Hematopoietic multipotent progenitor cell treated with erythropoietin and hydrocortisone succinate and interleukin-3 and kit ligand, for 8 days (in vitro differentiated cells): ENCODE data around the gene CTDSP2.
"Not testable (repeated sequence)": the region's sequence is repeated elsewhere in the genome, so short reads cannot be mapped to it uniquely, and the experiment has no call there.

Experiments used
- DNase-seq: peaks from one replicate; pipeline ENCODE4 v3.0.0-alpha.2; 2015

The CTDSP2 gene

DNA sequence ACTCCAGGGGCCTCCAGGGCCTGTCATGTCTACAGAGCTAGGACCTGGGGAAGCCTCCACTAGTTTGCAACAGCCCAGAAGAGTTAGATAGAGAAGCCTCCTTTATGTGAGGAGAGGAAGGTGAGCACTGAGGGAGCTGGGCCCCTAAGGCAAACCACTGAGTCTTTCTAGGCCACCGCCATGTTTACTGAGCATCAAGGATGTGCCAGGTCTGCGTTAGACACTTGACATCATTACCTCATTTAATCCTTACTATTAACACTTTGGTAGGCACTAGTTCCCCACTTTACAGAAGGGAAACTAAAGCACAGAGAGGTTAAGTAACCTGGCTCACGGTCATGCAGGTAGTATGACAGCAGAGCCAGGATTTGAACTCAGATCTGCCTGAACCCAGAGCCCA, 12.9 kb downstream of the CTDSP2 start:
- DNase-seq: no peak

DNA sequence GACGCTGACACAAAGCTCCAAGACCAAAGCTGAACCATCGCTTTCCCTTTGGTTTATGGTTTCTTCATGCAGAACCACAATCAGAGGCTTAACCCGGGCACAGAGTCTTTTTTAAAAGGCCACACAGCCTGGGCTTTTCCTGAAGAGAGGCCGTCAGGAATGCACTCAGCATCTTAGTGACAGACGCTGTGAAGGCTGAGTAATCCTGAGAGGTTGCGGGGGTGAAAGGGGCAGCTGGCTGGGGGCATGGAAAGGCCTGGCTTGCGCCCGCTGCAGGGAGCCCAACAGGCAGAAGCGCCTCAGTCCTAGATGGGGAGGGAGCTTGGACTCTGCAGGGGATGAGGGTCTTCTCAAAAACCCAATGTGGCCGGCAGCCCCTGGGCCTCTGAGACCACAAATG, 13.6 kb downstream of the CTDSP2 start:
- DNase-seq: no peak

DNA sequence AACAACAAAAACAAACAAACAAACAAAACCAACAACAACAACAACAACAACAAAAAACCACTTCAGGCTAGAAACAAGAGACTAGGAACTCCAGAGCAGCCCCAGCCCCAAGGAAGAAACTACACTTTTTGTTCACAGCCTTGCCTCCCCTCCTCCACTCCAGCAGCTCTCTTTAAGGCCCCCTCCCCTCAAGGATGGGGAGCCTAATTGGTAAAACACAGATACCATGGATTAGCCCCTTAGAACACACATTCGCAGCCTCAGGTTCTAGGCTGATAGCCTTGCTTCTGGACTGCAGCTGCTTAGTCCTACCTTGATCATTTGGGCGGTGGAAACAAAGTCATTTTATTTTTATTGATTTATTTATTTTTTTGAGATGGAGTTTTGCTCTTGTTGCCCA, 16.1 kb downstream of the CTDSP2 start:
- no peak for DNase-seq

DNA sequence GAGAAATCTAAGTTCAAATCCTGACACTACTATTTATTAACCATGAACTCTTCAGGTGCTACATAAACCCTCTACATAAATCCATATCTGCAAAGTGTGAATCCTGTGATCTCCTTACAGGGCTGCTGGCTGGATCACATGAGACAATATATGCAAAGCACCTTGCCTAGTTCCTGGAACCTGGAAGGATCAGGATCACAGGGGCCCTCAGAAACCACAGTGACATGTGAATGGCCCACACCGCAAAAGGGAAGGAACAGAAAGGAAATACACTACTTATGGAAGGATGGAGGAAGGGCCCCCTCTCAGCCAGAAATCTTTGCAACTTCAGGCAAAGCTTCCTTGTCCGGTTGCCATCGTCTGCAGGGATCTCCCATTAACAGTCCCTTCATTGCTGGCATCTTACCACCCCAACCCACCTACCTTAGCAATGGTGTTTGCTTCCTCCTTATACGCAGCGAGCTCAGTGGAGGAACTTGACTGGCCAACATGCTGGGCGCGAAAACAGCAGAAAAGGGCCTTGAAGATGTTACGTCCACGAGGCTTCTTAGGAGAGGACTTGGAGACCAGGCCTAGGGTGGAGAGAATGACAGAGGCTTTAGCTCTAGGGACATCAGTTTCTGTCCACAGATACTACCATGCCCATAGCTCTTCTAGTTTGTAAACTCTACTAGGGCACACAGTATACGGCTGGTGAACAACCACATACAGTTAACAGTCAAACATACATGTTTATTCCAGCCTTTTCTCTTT, 17.3 kb downstream of the CTDSP2 start:
- DNase-seq: no peak

DNA sequence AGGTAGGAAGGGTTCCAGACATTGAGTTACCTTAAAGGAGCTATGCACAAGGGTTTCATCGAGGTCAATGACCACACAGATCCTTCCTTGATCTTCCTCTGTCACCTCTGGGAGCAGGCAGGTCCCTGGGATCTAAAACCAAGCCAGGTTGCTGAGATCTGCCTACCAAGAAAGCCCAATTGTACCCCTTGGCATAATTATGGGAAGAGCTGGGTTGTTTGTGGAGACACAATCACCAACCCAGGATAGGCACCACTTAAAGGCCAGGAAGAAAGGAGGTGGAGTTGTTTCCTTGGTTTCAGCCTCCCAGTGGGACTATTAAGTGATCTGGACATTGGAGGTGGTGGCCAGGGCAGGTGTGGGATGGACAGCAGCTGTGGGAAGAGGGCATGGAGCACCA, 19.6 kb downstream of the CTDSP2 start:
- DNase-seq: no peak

DNA sequence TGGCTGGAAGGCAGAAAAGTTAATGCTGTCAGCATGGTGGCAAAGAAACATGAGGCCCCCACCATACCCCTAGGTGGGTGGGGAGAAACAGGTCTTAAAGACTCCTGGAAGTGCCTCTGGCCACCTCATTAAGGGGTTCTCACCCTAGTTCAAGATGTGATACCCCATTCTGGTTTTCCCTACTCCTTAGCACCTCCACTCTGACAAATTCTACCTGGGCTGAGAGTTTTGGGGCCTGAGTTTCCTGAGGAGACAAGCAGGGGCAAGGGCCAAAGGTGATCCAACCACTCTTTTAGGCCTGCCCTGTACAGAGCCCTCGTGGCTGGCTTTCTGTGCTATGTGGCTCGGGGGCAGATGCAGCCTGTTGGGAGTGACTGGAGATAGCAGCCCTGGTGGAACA, 20.1 kb downstream of the CTDSP2 start:
- no peak for DNase-seq

DNA sequence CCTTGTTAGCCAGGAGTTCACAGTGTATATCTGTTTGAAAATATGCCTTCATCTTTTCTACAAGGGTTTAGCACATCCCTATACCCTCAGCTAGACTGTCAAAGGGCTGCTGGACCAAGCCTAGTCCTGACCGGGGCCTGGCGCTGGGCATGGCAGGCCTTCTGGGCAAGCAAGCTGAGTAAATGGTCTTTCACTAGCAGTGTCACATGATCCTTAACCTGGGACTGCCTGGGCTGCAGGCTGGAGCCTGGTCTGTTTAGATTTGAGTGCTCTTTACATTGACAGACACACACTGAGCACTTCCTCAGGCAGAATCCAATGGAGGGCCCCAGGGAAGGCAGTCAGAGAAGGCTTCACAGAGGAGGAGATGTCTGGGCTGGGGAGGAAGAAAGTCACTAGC, 21.1 kb downstream of the CTDSP2 start:
- no peak for DNase-seq

DNA sequence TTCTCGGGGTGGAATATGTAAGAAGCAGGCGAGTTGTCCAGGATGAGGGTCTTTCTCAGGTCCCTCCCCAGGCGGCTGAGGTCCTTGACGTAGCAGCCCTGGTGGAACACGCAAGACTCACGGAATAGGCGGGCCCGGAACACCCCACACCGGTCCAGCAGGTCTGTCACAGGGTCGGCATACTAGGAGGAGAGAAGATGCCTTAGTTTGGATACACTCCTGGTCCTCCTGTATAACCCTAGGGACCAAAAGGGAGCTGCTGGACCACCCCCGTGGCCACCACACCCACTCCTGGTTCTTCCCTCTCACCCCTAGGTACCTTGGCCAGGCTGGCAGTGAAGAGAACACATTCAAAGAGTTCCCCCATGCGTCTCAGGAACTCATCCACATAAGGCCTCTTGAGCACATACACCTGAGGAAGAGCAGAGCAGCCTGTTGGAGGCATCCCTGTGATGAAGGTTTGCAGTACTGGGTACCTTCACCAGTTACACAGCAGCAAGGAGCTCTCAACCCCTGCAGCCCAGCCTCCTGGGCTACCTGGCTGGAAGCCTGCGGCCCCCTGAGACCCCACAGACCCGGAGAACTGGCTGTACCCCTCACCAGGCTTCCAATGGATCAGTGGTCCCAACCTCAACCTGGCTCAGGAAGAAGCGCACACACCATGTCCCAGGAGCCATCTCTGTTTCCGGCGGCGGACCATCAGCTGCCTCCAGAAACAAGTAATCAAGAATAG, 22.5 kb downstream of the CTDSP2 start:
- no peak for DNase-seq

DNA sequence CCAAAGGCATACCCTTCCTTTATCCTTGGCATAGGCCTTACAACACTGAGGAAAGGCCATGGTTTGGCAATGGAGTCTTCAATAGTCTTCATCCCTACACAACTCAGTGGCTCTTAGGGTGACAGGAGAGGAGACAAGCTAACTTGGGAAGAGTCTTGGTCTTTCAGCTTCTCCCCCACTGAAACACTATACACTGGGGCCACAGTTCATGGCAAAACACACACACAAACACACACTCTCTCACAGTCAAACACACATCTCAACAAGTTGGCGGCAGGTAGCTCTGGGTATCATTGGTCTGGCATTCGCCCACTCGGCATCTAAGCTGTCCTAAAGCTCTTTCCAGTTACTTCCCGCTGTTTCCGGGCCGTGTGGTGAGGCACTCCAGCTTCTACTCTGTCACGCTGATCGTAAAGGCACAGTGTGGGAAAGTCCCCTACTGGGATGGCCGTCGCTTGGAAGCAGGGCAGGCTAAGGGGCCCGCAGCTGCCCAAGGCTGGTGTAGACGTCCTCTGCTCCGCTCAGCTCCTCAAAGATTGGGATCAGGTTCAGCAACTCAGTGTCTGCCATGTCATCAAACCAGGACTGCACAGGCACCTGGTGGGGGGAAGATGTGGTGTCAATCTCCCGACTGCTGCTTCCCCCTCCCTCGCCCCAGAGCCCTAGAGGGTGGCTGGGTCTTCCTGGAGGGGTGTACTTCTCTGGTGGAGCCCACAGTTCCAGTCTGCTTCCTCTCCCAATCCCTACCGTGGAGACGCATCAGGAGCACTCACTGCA, 23.2 kb downstream of the CTDSP2 start:
- DNase-seq: no peak

DNA sequence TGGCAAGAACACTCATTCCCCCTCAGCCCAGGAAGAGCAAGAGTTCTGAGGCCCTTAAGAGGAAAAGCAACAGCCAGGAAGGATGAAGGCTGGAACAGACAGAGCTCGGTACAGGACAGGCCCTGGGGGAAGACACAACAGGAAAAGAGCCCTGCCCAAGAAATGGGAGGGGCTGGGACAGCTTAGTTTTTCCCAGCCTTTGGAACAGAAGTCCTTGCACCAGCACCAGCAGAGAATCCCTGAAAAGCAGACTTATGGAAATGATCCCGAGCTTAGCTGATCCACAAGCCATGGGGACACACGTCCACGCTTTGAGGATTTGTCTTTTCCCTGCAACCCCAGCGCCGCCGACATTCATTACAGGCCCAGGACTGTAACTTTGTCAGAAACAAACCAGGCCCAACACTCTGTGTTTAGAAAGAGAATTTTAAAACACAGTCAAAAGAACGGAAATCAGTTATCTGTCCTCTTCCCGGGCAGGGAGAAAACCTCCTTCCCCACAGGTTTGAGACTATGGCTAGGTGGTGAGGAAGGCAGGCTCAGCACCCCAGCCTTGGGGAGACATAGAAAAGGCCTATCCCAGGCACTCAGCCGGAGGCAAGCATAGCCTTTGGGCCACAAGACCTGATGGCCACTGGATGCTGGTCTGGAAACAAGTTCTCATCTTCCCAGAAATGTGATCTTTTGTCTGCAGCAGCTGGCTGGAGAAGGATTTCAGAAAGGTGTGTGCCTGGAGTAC, 24.0 kb downstream of the CTDSP2 start:
- DNase-seq: no peak

DNA sequence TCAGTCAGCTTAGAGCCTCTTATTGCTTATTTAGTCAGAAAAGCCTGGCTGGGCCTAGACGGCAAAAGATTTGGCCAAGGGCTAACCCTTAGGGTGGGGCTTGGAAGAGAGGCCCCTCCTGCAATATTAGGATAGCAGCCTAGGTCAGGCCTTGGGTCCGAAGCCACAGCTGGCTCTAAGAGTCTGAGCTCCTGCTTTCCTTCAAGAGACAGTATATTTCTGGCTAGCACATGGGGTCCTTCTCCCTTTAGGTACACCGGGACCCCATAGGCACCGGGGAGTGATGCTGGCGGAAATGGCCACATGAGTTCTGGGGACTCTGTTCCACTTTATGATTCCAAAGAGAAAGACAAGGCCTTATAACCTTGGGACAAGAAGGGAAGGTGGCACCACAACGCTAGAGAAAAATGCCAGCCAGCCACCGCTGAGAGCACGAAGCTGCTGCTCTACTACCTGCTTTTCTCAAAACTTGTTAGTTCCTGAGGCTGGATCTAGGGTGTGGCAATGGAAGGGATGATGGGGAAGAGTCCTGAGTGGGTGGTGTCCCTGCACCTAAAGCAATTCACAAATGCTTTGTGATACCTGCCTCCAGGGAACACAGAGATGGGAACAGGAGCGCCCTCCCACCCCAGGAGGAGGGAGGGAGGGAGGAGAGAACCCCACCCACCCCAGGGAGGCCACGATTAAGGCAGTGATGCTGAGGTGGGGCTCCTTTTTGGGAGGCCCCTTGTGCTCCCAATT, 24.9 kb downstream of the CTDSP2 start:
- DNase-seq: no peak

DNA sequence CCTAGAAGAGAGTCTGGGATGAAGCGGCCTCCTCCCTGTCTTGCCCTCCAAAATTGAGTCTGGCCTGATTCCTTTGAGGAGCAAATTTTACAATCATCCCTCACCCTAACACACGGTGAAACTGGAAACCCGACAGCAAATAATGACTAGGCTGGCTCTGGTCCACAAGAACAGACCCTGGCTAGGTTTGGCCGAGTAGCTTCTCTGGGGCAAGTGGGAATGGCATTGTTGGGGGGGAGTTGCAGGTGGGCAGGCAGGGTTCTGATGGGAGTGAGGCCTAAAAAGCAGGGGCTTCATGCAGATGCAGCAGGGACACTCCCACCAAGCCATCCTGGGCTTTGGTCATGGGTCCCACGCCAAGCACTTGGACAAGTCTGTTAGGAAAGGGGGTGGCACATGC, 25.5 kb downstream of the CTDSP2 start:
- DNase-seq: not testable (repeated sequence)

DNA sequence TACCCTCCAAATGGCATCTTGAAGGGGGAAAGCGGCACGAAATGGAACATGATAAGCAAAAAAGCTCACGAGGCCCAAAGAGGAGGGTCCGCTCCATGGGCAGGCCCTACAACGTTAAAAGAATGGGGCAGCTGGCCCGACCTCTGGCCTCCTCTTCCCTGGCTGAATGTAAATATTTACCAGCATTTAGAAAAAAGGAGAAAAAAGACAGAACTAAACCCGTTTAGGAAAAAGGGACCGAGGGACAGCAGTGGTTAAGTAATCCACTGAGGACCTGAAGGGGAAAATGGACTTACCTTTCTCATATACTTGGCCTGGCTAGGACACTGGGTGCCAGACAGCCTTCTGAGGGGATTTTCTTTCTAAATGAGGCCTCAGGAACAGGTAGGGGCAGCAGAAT, 26.4 kb downstream of the CTDSP2 start:
- DNase-seq: not testable (repeated sequence)

DNA sequence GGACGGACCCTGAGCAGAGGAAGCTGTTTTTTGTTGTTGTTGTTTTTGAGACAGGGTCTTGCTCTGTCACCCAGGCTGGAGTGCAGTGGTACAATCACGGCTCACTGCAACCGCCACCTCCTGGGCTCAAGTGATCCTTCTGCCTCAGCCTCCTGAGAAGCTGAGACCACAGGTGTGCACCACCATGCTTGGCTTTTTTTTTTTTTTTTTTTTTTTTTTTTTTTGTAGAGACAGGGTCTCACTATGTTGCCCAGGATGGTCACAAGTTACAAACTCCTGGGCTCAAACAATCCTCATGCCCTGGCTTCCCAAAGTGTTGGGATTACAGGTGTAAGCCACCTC, 28.6 kb downstream of the CTDSP2 start:
- not testable (repeated sequence) for DNase-seq

DNA sequence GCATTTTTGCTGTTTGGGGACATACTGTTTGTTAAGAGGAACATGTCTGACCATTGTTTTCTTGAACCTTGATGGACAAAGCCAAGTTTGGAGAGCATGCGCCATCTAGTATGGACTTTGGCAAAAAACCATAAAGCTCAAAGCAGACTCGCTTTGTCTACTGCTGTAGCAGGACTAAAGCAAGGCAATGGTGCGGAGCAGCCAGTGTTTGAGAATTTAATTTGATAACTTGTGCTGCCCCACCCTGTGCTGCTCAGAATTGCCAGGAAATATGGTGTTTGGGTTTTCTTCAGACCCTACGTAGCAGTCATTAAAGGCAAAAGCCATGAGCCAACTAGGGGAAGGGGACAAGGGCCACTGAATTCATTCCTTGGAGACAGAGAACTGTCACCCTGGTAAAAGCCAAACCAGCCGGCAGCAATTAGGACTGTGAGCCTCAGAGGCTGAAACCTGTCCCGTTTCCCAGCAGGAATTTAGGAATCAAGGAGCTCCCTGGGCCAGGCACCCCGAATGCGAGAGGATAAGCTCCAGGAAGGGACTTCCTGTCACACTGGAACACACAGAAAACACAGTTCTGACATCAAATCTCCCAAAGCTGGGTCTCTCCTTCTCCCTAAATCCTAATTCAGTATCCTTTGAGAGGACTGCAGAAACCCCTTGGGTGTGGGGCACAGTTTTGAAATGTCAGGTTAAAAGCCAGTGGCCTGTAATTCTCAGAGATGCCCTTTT, 29.1 kb downstream of the CTDSP2 start:
- no peak for DNase-seq

DNA sequence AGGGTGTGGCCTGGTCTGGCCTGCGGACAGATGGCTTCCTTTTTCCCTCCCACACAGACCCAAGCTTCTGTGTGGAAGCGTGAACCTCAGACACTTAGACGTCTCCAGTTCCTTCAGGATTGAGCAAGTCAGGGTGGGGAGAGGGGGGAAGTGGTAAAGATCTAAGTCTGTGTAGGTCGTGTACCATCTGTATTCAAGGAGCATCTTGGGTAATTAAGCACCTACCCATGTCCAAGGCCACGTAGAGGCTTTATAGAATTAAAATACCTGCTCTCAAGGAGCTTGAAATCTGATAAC, 29.7 kb downstream of the CTDSP2 start:
- DNase-seq: no peak

DNA sequence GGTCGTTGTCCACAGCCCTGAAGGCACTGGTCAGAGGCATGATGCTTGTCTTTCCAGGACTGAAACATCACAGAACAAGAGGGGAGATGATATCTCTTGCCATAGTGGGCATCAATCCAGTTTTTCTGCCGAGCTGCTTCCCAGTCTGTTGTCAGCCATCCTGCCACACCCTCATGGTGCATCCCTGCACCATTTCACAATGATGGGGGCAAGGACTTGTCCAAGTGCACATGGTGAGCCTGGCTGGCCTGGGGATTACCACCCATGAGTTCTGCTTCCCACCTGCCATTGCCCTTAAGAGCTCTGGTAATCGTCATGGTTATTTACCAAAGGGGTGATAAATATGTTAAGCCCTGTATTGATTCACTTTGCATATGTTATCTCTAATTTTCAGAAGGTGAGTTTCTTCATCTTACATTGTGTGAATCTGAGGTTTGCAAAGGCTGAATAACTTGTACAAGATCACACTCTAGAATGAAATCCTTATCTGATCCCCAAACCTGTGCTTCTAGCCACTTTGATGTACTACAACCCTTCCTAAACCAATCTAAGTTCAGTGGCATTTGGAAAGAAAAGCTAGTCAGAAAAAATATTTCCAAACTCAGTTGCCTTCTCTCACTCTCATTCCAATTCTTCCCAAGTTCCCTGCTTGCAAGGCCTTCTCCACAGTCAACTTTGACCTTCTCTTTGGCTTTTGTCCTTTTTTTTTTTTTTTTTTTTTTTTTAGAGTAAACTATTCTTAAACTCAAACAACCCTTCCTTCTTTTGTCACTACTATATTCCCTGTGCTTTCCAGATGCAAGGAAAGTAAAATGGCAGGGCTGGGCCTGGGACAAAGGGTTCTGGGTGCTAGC, 30.3 kb downstream of the CTDSP2 start:
- DNase-seq: no peak

DNA sequence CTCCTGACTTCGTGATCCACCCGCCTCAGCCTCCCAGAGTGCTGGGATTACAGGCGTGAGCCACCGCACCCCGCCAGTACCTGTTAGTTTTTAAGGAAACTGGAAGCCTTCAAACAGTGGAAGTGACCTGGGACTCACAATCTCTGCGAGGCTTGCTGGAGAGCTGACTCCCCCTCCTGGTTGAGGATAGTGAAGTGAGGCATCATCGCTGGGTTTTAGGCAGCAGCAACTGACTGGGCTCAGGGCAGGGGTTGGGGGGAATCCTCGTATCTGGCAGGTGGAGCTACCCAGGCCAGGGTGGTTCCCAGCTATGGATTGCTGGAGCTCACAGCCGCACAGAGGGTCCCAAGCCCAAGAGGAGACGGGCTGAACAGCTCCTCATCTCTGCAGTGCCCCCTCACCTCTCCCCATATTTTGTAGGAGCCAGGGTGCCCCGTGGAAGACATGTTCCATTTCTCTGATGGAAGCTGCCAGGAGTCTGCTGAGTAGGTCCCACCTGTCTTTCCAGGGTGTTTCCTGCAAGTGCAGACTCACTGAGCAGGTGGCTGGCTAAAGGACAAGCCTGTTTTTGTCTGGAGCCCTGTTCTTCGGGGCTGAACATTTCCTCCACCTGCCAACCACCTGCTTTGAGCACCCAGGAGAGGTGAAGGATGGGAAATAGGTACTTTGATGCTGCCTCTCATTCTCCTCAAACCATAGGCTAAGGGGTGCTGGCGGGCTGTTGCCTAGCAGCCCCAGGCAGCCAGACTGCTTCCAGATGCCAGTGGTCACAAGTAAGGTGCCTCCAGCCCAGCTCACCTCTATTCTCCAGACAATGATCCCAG, 31.1 kb downstream of the CTDSP2 start:
- DNase-seq: no peak

DNA sequence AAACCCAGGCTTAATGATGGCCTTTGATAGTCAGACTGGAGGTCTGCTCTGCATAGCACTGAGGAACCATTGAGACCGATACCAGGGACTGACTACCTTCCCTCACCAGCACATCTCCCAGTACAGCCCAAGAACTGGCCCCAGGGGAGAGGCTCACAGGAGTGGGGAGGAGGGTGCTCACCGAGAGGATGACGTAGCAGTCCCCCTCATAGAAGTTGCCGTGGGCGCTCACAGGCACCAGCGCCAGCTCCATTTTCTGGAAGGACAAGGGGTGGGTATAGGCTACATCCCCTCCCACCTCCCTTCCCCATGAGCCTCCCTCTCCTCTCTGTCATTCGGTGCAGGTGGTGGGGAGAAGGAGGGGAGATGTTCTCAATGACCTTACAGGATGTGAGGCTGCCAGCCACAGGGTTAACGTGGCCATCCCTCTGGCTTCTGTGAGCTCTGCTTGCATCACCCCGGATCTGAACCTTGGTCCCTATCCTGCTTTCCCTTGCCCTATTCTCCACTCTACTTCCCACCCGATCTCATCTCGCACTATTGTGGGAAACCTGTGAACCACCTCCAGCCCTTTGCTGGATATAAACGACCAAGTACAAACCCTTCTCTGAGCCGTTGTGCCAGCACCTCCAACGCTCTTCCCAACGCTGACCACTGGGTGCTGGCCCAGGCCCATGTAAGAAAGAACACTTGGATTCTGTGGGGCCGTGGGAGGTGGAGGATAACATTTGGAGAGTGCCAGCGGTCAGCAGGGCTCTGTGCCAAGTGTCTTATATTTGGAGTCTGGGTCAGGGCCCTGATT, 32.4 kb downstream of the CTDSP2 start:
- no peak for DNase-seq
